Choroid plexus epithelial cell (primary cell): ENCODE results near the gene SPPL3.

Source experiments
- DNase-seq: peaks from one replicate; pipeline ENCODE4 v3.0.0-alpha.2; 2010; ENCODE audit warnings: low read depth
- H3K4me3 ChIP-seq: 2 replicates; pipeline ENCODE4 v1.5.1; 2011; ENCODE audit warnings: low read depth, mild to moderate bottlenecking, control low read depth, low read length, moderate library complexity
- TF ChIP-seq, protein P1 (sequence below): conservative IDR thresholded peaks from 2 replicates; pipeline ENCODE4 v1.5.1; 2011; ENCODE audit warnings: low read depth, mild to moderate bottlenecking, control low read depth, inconsistent platforms, low read length, moderate library complexity

SPPL3 gene

GRCh38 chr12:120879102-120879501, 25.1 kb downstream of the SPPL3 start:
- TF ChIP-seq, protein P1, sequence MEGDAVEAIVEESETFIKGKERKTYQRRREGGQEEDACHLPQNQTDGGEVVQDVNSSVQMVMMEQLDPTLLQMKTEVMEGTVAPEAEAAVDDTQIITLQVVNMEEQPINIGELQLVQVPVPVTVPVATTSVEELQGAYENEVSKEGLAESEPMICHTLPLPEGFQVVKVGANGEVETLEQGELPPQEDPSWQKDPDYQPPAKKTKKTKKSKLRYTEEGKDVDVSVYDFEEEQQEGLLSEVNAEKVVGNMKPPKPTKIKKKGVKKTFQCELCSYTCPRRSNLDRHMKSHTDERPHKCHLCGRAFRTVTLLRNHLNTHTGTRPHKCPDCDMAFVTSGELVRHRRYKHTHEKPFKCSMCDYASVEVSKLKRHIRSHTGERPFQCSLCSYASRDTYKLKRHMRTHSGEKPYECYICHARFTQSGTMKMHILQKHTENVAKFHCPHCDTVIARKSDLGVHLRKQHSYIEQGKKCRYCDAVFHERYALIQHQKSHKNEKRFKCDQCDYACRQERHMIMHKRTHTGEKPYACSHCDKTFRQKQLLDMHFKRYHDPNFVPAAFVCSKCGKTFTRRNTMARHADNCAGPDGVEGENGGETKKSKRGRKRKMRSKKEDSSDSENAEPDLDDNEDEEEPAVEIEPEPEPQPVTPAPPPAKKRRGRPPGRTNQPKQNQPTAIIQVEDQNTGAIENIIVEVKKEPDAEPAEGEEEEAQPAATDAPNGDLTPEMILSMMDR = no peak
- H3K4me3 ChIP-seq = no peak overlapping the region
- no peak for DNase-seq

DNA sequence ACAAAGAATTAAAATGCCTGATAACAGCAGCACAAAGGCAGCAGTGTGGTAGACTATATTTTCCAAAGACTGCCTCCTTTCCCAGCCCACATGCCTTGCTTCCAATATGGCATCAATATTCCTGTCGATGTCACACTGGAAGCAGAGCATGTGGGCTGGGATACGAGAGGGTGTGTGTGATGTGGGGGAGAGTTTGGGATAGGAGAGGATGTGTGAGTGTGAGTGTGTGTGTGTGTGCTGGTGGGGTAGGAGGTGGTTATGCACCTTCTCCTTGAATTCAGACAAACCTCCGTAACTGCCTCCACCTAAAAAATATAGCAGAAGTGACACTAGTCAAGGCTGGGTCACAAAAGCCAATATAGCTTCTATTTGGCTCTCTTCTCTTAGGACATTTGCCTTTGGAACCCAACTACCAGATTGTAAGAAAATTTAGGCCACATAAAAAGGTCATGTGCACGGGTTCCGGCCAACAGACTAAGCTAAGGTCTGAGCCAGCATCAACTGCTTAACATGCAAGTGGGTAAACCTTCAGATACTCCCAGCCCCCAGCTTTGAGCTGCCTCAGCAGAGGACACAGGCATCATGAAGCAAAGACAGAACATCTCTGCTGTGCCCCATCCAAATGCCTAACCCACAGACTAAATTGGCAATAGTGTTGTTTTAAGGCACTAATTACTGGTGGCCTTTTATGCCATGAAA, 29.5 kb downstream of the SPPL3 start:
- TF ChIP-seq, protein P1 = no peak
- no peak overlapping the region for H3K4me3 ChIP-seq
- DNase-seq = no peak

GRCh38 chr12:120873226-120873625, 30.9 kb downstream of the SPPL3 start:
- no peak for DNase-seq
- H3K4me3 ChIP-seq = no peak overlapping the region
- TF ChIP-seq, protein P1 = no peak

DNA sequence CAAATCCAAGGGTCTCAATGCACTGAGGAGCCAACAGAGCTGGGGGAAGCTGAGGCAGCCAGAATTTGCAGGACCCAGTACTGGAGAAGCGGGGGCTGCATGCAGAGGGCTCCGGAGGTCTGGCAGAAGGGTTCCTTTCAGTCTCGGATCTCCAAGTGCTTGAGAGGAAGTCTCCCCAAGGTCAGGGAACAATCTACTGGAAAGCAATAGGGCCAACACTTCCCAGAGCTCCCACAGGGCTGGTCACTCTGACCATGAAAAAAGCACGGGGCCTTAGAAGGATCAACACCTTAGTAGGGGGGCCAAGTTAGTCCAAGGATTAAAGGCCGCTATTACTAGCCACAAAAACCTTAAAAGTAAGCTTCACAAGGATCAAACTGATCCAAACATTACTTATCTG, 31.7 kb downstream of the SPPL3 start:
- H3K4me3 ChIP-seq = no peak overlapping the region
- DNase-seq = no peak
- TF ChIP-seq, protein P1 = no peak

DNA sequence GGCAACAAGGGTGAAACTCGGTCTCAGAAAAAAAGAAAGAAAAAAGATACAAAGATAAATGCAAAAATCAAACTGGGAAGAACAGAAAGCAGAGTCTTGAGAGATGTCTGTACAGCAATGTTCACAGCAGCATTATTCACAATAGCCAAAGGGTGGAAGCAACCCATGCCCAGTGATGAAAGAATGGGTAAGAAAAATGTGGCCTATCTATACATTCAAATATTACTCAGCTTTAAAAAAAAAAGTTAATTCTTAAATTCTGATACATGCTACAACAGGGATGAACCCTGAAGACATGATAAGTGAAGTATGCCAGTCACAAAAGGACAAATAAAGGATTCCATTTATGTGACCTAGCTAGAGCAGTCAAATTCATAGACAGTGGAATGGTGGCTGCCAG, 33.7 kb downstream of the SPPL3 start:
- no peak overlapping the region for H3K4me3 ChIP-seq
- TF ChIP-seq, protein P1 = no peak
- no peak for DNase-seq

DNA sequence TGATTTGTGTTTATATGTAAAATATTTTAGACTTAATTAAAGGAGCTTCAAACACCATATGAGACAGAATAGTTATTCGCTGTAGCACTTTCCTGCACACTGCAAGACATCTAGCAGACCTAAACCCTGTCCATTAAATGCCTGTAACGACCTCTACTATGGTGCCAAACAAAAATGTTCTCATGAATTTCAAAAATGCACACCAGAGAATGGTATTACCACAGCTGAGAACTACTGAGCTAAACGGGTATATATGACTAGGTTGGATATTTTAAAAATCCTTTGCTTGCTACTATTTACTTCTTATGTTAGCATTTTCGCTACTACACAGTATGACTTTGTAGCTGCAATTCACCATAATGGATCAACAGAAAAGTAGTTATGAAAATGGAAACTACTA, 34.8 kb downstream of the SPPL3 start:
- TF ChIP-seq, protein P1 = no peak
- no peak overlapping the region for H3K4me3 ChIP-seq
- DNase-seq = peak; percentile 25

DNA sequence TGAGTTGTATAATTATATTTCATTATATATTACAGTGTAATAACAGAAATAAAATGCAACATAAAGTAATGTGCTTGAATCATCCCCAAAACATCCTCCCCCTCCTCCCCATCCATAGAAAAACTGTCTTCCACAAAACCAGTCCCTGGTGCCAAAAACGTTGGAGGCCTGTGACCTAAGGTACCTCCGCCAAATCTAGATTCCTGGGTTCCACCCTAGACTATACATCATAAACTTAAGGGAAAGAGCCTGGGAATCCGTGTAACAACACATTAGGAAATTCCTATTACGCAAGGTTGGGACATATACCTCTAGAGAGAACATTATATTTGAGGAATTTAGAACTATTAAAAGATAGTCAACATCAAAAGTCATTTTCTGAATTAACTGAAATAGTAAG, 38.0 kb downstream of the SPPL3 start:
- no peak overlapping the region for H3K4me3 ChIP-seq
- DNase-seq = peak; percentile 34
- TF ChIP-seq, protein P1 = no peak
